ENCODE data around the gene KCNMB2. TPM values are rescaled to one million over a fixed set of nuclear protein-coding genes. Genes with fewer than 3 reads are reported as not detected.
A peak's percentile ranks its signal among the peaks of the same experiment; 100 is the strongest.
"Not testable (repeated sequence)": the region's sequence is repeated elsewhere in the genome, so short reads cannot be mapped to it uniquely, and the experiment has no call there.

The KCNMB2 gene
- total and polyA plus RNA-seq, 5 donors from 2014 or later, result not detected

GRCh38 chr3:178850450-178851190, 314.4 kb downstream of the KCNMB2 start:
- Mint-ChIP-seq H3K27me3 (no peaks in the 10 kb centered on the region), H3K27ac (no peak overlapping the region), H3K4me3 (no peak overlapping the region), H3K4me1 (no peaks in the 10 kb centered on the region), H3K36me3 (no peaks in the 10 kb centered on the region), H3K9me3 (peaks cover 0 to 3% (median 0%) of the 10 kb centered on the region in 7 donors)
- DNase-seq (no peak), ATAC-seq (ENCODE audit: low read depth in 2 of 2) (no peak)
- Histone ChIP-seq H3K27ac (ENCODE audit: insufficient read depth, low read length, poor library complexity, severe bottlenecking) (no peak overlapping the region), H3K4me1 (ENCODE audit: control insufficient read depth, insufficient read depth, low read length, poor library complexity, severe bottlenecking) (no peaks in the 10 kb centered on the region), H3K36me3 (ENCODE audit: control insufficient read depth, insufficient read depth, low read length) (no peaks in the 10 kb centered on the region), H3K27me3 (ENCODE audit: control insufficient read depth, insufficient read depth, low read length) (no peaks in the 10 kb centered on the region), H3K9me3 (ENCODE audit: control insufficient read depth in 2 of 2, low read length in 2 of 2) (no peaks in the 10 kb centered on the region), H3K4me3 (ENCODE audit: low read depth, low read length) (no peak overlapping the region)

GRCh38 chr3:178851564-178851963, 315.3 kb downstream of the KCNMB2 start:
- H3K9me3 ChIP-seq (ENCODE audit: control insufficient read depth in 2 of 2, low read length in 2 of 2), result no peaks in the 10 kb centered on the region
- H3K9me3 Mint-ChIP-seq, result peaks cover 0 to 3% (median 0%) of the 10 kb centered on the region in 7 donors
- no peaks in the 10 kb centered on the region for H3K36me3 ChIP-seq (ENCODE audit: control insufficient read depth, insufficient read depth, low read length)
- no peaks in the 10 kb centered on the region for H3K4me1 ChIP-seq (ENCODE audit: control insufficient read depth, insufficient read depth, low read length, poor library complexity, severe bottlenecking)
- H3K27ac ChIP-seq (ENCODE audit: insufficient read depth, low read length, poor library complexity, severe bottlenecking), result no peak overlapping the region
- H3K27ac Mint-ChIP-seq, result no peak overlapping the region
- no peaks in the 10 kb centered on the region for H3K27me3 Mint-ChIP-seq
- no peaks in the 10 kb centered on the region for H3K4me1 Mint-ChIP-seq
- no peak for DNase-seq
- H3K27me3 ChIP-seq (ENCODE audit: control insufficient read depth, insufficient read depth, low read length), result no peaks in the 10 kb centered on the region
- ATAC-seq (ENCODE audit: low read depth in 2 of 2), result no peak
- no peaks in the 10 kb centered on the region for H3K36me3 Mint-ChIP-seq
- H3K4me3 ChIP-seq (ENCODE audit: low read depth, low read length), result no peak overlapping the region
- no peak overlapping the region for H3K4me3 Mint-ChIP-seq

- no peak overlapping the region for H3K27ac Mint-ChIP-seq
Observed at GRCh38 chr3:178856804-178857203, 320.6 kb downstream of the KCNMB2 start.

GRCh38 chr3:178859386-178859785, 323.1 kb downstream of the KCNMB2 start:
- Mint-ChIP-seq H3K9me3 (peaks cover 0 to 3% (median 0%) of the 10 kb centered on the region in 7 donors), H3K36me3 (no peaks in the 10 kb centered on the region), H3K27ac (no peak overlapping the region), H3K4me3 (no peak overlapping the region), H3K4me1 (no peaks in the 10 kb centered on the region), H3K27me3 (no peaks in the 10 kb centered on the region)
- H3K4me1 ChIP-seq (ENCODE audit: control insufficient read depth, insufficient read depth, low read length, poor library complexity, severe bottlenecking), result no peaks in the 10 kb centered on the region
- H3K36me3 ChIP-seq (ENCODE audit: control insufficient read depth, insufficient read depth, low read length), result no peaks in the 10 kb centered on the region
- H3K27ac ChIP-seq (ENCODE audit: insufficient read depth, low read length, poor library complexity, severe bottlenecking), result no peak overlapping the region
- DNase-seq, result no peak
- H3K4me3 ChIP-seq (ENCODE audit: low read depth, low read length), result no peak overlapping the region
- ATAC-seq (ENCODE audit: low read depth in 2 of 2), result no peak
- no peaks in the 10 kb centered on the region for H3K27me3 ChIP-seq (ENCODE audit: control insufficient read depth, insufficient read depth, low read length)
- H3K9me3 ChIP-seq (ENCODE audit: control insufficient read depth in 2 of 2, low read length in 2 of 2), result no peaks in the 10 kb centered on the region

More at GRCh38 chr3:178856804-178857203, 320.6 kb downstream of the KCNMB2 start:
- no peaks in the 10 kb centered on the region for H3K36me3 ChIP-seq (ENCODE audit: control insufficient read depth, insufficient read depth, low read length)
- H3K9me3 Mint-ChIP-seq, result peaks cover 0 to 3% (median 0%) of the 10 kb centered on the region in 7 donors
- no peaks in the 10 kb centered on the region for H3K27me3 ChIP-seq (ENCODE audit: control insufficient read depth, insufficient read depth, low read length)
- H3K27ac ChIP-seq (ENCODE audit: insufficient read depth, low read length, poor library complexity, severe bottlenecking), result no peak overlapping the region
- no peak overlapping the region for H3K4me3 ChIP-seq (ENCODE audit: low read depth, low read length)
- no peaks in the 10 kb centered on the region for H3K27me3 Mint-ChIP-seq
- H3K4me1 ChIP-seq (ENCODE audit: control insufficient read depth, insufficient read depth, low read length, poor library complexity, severe bottlenecking), result no peaks in the 10 kb centered on the region
- DNase-seq (no peak), ATAC-seq (ENCODE audit: low read depth in 2 of 2) (no peak)
- no peaks in the 10 kb centered on the region for H3K4me1 Mint-ChIP-seq
- no peaks in the 10 kb centered on the region for H3K36me3 Mint-ChIP-seq
- H3K9me3 ChIP-seq (ENCODE audit: control insufficient read depth in 2 of 2, low read length in 2 of 2), result no peaks in the 10 kb centered on the region
- no peak overlapping the region for H3K4me3 Mint-ChIP-seq

GRCh38 chr3:178859900-178860436, 323.7 kb downstream of the KCNMB2 start:
- not testable (repeated sequence) for H3K27me3 Mint-ChIP-seq; DNase-seq; H3K27ac Mint-ChIP-seq; H3K27ac ChIP-seq (ENCODE audit: insufficient read depth, low read length, poor library complexity, severe bottlenecking); H3K4me1 Mint-ChIP-seq; H3K27me3 ChIP-seq (ENCODE audit: control insufficient read depth, insufficient read depth, low read length); H3K4me3 ChIP-seq (ENCODE audit: low read depth, low read length); H3K4me3 Mint-ChIP-seq; H3K36me3 Mint-ChIP-seq; H3K9me3 Mint-ChIP-seq; H3K36me3 ChIP-seq (ENCODE audit: control insufficient read depth, insufficient read depth, low read length); ATAC-seq (ENCODE audit: low read depth in 2 of 2); H3K9me3 ChIP-seq (ENCODE audit: control insufficient read depth in 2 of 2, low read length in 2 of 2); H3K4me1 ChIP-seq (ENCODE audit: control insufficient read depth, insufficient read depth, low read length, poor library complexity, severe bottlenecking)

GRCh38 chr3:178868681-178869080, 332.4 kb downstream of the KCNMB2 start:
- H3K27me3 Mint-ChIP-seq, result no peaks in the 10 kb centered on the region
- H3K4me1 ChIP-seq (ENCODE audit: control insufficient read depth, insufficient read depth, low read length, poor library complexity, severe bottlenecking), result no peaks in the 10 kb centered on the region
- no peak overlapping the region for H3K27ac Mint-ChIP-seq
- no peak overlapping the region for H3K27ac ChIP-seq (ENCODE audit: insufficient read depth, low read length, poor library complexity, severe bottlenecking)
- H3K4me3 Mint-ChIP-seq, result no peak overlapping the region
- no peaks in the 10 kb centered on the region for H3K4me1 Mint-ChIP-seq
- H3K36me3 Mint-ChIP-seq, result no peaks in the 10 kb centered on the region
- no peaks in the 10 kb centered on the region for H3K36me3 ChIP-seq (ENCODE audit: control insufficient read depth, insufficient read depth, low read length)
- H3K27me3 ChIP-seq (ENCODE audit: control insufficient read depth, insufficient read depth, low read length), result no peaks in the 10 kb centered on the region
- H3K9me3 ChIP-seq (ENCODE audit: control insufficient read depth in 2 of 2, low read length in 2 of 2), result no peaks in the 10 kb centered on the region
- no peak for ATAC-seq (ENCODE audit: low read depth in 2 of 2)
- peaks cover 0 to 6% (median 3%) of the 10 kb centered on the region in 7 donors for H3K9me3 Mint-ChIP-seq
- H3K4me3 ChIP-seq (ENCODE audit: low read depth, low read length), result no peak overlapping the region
- DNase-seq, result no peak

- Histone ChIP-seq H3K27me3 (ENCODE audit: control insufficient read depth, insufficient read depth, low read length) (no peaks in the 10 kb centered on the region), H3K4me3 (ENCODE audit: low read depth, low read length) (no peak overlapping the region), H3K9me3 (ENCODE audit: control insufficient read depth in 2 of 2, low read length in 2 of 2) (no peaks in the 10 kb centered on the region), H3K4me1 (ENCODE audit: control insufficient read depth, insufficient read depth, low read length, poor library complexity, severe bottlenecking) (no peaks in the 10 kb centered on the region), H3K27ac (ENCODE audit: insufficient read depth, low read length, poor library complexity, severe bottlenecking) (no peak overlapping the region), H3K36me3 (ENCODE audit: control insufficient read depth, insufficient read depth, low read length) (no peaks in the 10 kb centered on the region)
- DNase-seq, result no peak
- no peaks in the 10 kb centered on the region for H3K36me3 Mint-ChIP-seq
- H3K9me3 Mint-ChIP-seq, result peaks cover 0 to 10% (median 3%) of the 10 kb centered on the region in 7 donors
- H3K4me1 Mint-ChIP-seq, result no peaks in the 10 kb centered on the region
- H3K27ac Mint-ChIP-seq, result no peak overlapping the region
- no peaks in the 10 kb centered on the region for H3K27me3 Mint-ChIP-seq
- peak overlapping the region in 1 of 4 donors; percentile 62 for H3K4me3 Mint-ChIP-seq
- ATAC-seq (ENCODE audit: low read depth in 2 of 2), result no peak
Observed at GRCh38 chr3:178870085-178870484, 333.8 kb downstream of the KCNMB2 start.

- Histone ChIP-seq H3K27me3 (ENCODE audit: control insufficient read depth, insufficient read depth, low read length) (no peaks in the 10 kb centered on the region), H3K4me3 (ENCODE audit: low read depth, low read length) (no peak overlapping the region), H3K4me1 (ENCODE audit: control insufficient read depth, insufficient read depth, low read length, poor library complexity, severe bottlenecking) (no peaks in the 10 kb centered on the region), H3K36me3 (ENCODE audit: control insufficient read depth, insufficient read depth, low read length) (no peaks in the 10 kb centered on the region), H3K9me3 (ENCODE audit: control insufficient read depth in 2 of 2, low read length in 2 of 2) (no peaks in the 10 kb centered on the region), H3K27ac (ENCODE audit: insufficient read depth, low read length, poor library complexity, severe bottlenecking) (no peak overlapping the region)
- H3K27ac Mint-ChIP-seq, result no peak overlapping the region
- H3K4me3 Mint-ChIP-seq, result no peak overlapping the region
- no peaks in the 10 kb centered on the region for H3K36me3 Mint-ChIP-seq
- no peaks in the 10 kb centered on the region for H3K27me3 Mint-ChIP-seq
- no peaks in the 10 kb centered on the region for H3K4me1 Mint-ChIP-seq
- no peak for ATAC-seq (ENCODE audit: low read depth in 2 of 2)
- peaks cover 0 to 4% (median 0%) of the 10 kb centered on the region in 7 donors for H3K9me3 Mint-ChIP-seq
- DNase-seq, result no peak
Observed at GRCh38 chr3:178875157-178875556, 338.9 kb downstream of the KCNMB2 start.

Data from CD4-positive, CD25-positive, alpha-beta regulatory T cell (primary cell).